ENCODE data around the gene PRKCQ.
"Not testable (repeated sequence)": the region's sequence is repeated elsewhere in the genome, so short reads cannot be mapped to it uniquely, and the experiment has no call there.

The PRKCQ gene

DNA sequence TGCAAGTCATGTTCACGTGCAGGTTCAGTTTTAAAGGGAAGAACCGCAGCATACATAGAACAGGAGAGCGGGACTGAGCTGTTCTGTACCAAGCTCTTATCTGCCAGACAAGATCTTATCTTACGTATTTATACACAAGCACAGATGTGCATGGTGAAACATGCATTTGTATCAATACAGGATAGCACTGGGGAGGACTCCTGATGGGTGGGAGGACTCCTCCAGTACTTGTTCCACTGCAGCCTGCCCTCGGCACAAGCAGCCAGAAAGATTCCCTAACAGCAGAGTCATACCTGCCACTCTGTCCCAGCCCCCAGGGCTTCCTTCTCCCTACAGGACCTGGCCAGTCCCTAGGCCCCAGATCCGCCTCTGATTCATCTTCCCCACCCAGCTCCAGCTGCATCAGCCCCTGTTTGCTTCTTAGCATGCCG is 13.2 kb upstream of the PRKCQ start:
- no peak for DNase-seq

DNA sequence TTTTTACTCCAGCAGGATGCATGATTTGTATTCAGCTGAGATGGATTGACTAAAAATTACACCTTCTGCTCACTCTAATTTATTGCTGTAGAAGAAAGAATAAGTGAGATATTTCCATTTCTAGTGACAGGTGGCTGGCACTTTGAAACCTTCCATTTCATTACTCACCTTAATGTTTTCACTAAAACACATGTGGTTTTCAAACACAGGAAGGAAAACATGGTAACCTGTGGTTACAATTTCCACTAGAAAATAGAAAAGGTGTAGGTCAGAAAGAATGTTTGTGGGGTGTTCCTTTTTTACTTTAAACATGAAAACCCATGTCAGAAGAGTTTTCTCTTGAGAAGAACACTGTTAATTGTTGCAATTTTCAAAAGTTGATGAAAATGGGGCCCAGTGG is 12.0 kb upstream of the PRKCQ start:
- DNase-seq = no peak

DNA sequence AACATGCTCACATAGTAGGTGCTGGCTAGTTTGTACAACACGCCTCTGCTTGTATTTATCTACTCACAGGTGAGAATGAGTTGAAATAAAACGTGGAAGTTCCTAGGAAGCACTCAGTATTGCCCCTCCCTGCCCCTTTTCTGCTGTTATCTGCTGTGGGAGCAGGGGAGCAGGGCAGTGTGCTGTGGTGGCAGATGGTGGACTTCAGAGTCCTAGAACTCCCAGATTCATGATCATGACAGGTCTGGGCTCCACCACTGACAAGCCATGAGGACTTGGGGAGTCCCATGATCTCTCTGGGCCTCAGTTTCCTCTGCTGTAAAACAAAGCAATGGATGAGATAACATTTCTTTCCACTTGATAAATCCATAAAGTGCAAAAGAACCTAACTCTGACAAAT is 11.6 kb upstream of the PRKCQ start:
- DNase-seq = no peak

DNA sequence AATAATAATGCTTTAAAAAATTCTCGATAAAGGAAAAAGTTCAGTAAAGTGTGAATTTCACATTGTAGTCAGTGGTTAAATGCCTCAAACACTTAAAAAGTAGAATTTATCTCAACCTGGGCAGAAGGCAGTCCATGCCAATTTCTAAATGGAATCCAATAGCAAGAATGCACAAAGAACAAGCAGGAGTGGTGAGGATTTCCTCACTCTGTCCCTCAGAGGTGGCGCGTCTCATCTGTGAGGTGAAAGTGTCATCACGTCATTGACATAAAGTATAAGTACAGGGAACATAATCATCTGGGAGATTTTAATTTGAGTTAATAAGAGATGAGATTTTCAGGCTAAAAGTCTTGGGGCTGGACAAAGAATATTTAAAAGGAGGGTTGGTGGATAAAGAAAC is 10.0 kb upstream of the PRKCQ start:
- no peak for DNase-seq

DNA sequence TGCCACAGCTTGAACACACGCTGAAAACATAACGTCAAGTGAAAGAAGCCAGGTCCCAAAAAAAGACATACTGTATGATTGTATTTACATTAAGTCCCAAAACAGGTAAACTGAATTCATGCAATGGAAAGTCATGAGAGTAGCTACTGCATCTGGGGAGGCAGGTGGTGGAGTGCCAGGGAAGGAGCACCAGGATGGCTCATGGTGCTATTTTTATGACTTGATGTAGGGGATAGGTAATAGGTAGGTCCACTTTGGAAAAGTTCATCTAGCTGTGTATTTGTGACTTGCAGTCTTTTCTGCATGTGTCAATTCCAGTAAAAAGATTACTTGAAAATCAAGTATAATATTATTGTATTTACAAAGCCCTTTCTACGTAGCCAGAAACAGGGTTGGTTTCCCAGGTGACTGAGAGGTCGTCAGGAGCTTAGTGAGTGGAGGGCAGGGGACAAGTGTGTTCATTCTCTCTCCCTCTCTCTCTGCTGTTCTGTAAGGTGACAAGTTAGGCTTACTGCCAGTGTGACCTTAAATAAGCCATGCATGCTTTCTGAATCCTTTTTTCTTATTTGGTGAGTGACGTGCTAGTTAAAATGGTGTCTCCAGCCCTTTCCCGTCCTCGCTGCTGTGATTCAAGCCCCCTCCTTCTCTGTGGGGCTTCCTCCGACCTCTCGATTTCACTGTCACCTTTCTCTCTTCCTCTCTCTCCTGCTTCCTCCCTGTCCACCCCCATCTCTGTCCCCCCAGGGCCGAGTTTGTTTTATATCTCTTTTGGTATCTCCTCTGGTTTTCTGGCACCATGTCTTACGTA is 9.4 kb upstream of the PRKCQ start:
- no peak for DNase-seq

DNA sequence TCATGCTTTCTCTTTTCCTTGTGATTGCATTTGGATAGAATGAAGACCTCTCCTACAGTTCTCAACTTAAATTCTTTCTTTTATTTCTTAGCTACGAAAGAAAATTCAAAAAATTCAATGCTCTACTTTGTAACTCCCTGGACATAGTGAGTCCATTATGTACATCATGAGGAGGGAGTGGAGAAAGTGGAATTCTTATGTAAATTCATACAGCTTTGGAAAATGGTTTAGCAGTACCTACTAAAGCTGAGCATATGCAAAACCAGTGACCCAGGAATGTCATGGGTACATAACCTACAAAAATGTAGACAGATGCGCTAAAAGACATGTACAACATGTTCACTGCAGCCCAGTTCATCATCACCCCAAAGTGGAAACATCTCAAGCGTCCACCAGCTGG is 8.8 kb upstream of the PRKCQ start:
- DNase-seq = no peak

DNA sequence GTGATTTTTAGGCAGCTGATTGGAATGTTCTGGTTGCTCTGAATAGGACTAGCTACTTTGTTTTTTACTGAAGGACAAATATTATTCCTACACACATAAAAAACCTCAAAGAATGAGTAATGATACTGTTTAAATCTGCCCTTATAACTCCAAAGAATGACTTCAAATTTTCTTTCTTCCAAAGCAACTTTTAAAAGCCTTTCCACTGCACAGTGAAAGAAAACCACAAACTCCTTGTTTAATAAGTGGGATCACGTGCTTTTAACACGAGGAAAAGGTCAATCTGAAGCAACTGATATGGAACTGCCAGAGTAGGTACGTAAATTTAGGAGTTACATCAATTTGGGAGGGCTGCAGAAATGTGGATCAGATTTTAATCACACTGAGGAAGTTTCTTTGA is 8.0 kb upstream of the PRKCQ start:
- no peak for DNase-seq

DNA sequence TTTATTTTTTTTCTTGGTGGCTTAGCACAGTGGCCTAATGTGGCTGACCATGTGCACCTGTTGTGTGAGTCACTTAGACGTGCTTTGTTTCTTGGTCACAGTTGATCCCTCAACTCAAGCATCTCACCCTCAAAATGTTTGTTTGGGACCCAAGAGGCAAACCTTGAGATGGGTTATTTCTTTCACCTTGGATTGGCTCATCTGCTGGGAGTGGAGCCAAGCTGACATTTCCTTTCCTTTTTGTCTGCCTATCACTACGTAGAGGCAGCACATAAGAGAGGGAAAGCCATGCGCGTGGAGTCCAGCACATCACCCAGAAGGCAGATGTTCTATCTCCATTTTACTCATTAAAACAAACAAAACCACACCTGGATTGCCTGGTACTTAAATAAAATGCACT is 6.4 kb upstream of the PRKCQ start:
- no peak for DNase-seq

DNA sequence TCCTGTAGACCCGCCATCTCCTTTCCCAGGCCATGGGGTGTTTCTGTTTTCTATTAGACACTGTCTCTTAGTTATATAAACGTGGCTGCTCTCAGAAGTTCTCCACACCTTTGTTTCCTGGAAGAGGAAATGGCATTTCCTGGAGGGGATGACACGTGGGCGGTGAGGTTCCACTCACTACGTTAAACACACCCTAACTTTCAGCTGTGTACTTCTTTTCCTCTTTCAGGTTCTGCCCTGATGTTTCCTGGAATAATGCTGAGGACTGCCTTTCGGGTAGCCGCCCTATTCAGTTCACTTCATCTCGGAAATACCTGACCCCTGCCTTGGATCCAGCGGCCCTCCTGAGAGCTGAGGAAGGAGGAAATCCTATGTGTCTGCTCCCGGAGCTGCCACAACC is 3.4 kb upstream of the PRKCQ start:
- DNase-seq = peak; percentile 63

DNA sequence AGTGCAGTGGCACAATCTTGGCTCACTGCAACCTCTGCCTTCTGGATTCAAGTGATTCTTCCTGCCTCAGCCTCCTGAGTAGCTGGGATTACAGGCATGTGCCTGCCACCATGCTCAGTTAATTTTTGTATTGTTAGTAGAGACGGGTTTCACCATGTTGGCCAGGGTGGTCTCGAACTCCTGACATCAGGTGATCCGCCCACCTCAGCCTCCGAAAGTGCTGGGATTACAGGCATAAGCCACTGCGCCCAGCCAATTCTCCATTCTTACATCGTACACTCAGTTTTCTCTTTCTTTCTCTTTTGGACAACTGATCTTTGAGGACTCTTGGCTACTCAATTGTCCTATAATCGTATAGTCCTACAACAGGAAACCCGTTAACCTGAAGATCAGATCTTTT is 2.8 kb upstream of the PRKCQ start:
- DNase-seq = not testable (repeated sequence)

DNA sequence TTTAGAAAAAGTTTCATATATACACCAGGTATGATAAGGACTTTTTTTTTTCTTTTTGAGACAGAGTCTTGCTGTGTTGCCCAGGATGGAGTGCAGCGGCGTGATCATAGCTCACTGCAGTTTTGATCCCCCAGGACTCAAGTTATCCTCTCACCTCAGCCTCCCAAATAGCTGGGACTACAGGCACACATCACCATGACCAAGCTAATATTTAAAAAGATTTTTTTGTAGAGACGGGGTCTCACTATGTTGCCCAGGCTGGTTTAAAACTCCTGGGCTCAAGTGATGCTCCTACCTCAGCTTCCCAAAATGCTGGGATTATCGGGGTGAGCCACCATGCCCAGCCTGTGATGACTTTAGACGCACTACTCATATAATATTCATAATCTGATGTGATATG is 2.2 kb upstream of the PRKCQ start:
- DNase-seq = no peak

DNA sequence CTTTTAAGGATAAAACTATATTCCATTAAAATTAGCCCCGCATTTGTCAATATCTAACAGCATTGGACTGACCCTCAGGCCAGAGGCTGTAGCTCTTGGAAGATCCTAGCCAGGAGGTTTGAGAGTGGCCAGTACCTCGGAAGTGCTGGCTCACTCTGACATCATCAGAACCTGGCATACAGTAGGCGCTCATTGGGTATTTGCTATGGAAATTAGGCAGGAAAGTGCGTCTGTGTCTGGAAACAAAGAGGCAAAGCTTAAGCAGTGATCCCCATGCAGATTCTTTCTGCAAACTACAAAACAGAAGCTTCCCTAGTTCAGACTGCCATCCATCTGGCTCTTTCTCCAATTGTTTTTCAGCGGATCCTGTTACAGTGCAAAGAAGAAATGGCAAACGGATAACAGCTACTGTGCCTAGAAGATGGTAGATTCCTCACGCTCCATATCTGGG is 1.7 kb upstream of the PRKCQ start:
- DNase-seq = no peak

DNA sequence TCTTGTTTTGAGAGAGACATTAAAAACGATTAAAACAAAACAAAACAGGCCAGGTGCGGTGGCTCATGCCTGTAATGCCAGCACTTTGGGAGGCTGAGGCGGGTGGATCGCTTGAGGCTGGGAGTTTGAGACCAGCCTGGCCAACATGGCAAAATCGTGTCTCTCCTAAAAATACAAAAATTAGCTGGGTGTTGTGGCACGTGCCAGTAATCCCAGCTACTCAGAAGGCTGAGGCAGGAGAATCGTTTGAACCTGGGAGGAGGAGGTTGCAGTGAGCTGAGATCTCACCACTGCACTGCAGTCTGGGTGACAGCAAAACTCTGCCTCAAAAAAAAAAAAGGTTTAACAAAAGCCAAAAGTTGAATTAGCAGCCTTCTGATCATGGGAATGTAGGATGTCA is 1.1 kb upstream of the PRKCQ start:
- DNase-seq = not testable (repeated sequence)

DNA sequence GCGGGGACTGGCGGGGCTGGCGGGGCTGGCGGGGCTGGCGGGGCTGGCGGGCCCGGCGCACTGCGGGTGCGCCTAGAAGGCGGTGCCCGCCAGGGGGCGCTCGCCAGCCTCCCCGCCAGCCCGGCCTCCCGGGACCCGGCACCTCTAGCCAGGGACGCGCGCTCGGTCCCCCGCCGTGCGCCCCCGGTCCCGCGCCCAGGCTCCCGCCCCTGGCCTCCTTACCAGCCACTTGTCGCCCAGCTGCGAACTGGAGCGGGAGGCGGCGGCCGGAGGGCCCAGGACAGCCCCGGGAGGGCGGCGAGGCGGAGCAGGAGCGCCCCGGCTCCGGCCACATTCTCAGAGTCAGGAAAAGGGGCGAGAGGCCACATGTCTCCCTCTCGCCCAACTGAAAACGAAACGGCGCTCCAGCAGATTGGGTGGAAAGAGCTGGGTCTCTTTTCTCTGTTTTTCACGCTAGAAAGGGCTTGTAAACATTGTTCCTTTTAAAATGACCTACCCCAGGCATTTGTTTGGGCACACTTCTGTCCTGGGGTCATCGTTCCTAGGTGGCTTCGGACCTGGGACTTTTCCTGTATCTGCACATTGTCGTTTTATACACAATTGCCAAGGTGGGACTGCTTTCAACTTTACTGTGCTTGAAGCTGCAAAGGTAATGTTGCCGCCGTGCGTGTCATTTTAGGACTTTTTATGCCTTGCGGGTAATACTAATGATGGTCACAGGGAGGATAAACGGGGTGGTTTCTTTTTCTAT is 378 bp upstream of the PRKCQ start:
- DNase-seq = peak; percentile 89

DNA sequence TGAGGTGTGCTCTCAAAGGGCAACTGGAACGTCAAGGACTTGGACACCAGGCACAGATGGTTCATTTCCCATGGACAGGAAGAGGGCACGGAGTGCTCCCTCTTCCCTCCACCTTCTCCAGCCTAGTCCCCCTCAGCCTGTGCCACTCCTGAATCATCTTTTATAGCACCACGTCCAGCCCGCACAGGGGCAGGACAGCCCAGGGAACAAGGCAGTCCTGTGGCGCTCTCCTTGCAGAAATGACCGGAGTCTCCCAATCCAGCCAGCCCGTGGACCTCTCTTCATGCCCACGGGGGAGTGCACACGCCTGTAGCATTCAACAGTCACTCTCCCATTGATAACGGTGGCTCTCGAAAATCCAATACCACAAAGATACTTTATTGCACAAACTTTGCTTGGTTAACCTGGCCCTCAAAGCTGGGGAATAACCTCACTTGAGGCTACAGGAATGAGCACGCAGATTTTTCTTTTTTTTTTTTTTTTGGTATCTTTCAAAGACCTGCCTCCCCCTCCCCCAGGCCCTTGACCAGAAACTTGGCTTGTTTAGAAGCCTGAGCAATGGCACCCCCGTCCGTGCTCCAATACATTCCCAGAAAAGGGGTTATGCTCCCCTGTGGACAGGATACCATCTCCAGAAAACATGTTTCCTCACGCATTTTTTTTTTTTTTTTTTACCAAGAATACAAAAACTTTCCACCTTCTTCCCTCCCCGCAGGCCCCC is 733 bp downstream of the PRKCQ start:
- peak; percentile 23 for DNase-seq

DNA sequence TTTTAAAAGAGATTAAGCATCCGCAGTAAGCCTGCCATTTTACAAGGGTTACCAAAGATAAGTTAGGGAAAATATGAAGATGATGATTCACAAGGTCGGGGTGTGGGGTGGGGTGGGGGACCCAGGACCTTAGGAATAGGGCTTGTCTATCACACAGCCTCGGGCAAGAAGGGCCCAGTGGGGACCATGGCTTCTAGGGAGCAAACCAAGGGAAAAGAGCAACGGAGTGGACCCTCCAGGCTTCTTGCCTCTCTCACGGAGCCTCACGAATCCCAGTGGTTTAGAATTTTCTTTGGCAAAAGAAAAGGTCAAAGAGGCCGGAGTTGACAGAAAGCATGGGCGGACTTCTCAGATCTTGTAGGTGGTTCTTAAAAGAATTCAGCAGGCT is 1.3 kb downstream of the PRKCQ start:
- no peak for DNase-seq

DNA sequence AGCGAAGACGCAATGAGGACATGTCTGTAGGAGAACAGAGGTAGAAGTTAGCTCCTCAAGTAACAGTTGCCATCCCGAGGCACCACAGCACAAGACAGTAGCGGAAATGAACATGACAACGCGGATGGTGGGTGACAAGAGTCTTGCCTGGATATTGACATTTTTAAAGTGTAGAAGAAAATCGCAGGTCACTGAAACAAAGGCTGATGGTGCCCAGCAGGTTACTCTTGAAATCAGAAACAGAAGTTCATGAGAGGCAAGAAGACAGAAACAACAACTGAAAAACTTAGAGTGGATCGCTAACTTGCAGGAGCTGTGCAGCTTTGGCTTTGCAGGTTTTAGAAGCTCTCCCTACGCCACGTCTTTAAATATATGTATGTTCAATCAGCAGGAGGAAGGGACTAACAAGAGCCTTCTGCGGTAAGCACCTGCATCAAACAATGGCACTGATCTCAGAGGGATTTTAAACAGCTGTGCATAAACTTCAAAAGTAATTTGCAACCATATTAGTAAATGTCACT is 1.8 kb downstream of the PRKCQ start:
- peak; percentile 29 for DNase-seq

DNA sequence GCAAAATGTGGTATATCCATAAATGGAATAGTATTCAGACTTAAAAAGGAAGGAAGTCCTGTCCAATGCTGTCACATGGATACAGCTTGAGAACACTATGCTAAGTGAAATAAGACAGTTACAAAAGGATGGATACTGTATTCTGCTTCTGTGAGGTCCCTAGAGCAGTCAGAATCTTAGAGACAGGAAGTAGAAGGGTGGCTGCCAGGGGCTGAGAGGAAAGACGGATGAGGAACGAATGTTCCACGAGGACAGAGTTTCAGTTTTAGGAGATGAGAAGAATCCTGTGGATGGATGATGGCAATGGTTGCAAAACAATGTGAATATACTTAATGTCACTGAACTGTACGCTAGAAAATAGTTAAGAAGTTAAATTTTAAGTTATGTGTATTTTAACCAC is 3.8 kb downstream of the PRKCQ start:
- DNase-seq = no peak

DNA sequence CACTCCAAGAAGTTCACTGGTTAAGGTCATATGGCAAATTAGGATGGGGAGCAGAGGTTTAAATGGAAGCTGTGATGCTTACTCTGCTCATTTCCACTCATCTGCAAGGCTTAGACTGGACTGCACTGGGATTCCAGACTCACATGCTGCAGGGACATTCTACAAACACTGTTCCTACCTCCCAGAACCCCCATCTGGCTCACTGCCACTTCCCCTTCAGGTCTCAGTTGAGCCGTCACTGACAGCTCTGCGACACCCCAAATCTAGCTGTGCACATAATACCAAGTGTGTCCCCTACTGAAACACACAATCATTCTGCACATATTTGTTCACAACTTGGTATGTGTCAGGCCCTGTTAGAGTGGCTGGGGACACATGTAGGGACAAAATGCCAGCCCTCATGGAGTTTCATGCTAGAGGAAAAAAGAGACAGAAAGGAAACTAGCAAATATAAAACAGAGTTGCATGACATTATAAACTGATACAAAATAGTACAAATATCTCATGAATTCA is 5.4 kb downstream of the PRKCQ start:
- DNase-seq = no peak

DNA sequence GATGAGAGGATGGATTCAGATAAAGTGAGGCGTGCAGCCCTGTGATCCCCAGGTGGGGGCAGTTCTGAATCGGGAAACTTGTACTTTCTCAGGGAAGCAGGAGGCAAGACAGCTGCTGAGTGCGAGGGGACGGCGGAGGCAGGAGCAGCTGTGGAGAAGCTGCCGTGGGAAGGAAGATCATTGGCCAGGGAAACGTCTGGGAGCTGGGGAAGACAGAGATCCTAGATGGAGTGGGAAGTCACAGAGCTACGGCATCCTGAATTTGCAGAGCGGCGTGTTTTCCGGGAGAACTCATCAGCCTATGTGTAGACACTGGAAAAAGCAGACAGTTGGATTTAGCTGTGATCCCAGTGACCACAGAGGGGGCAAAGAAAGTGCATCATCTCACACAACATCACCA is 9.2 kb downstream of the PRKCQ start:
- DNase-seq = no peak

DNA sequence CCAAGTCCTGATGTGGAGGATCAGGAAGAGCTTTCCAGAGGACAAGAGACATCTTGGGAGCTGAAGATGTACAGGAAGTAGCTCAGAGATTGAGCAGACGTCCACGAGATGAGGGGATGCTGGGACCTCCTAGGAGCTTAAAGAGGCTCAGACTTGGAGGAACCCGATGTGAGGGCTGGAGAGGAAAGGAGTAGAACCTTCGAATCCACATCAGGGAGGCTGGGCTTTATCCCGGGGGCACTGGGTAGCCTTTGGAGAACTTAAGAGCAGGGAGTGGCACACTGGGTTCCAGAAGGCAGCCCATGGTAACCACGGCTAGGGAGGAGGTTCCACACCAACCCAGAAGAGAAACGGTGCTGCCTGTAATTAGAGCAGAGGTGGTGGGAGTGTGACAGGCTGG is 10.8 kb downstream of the PRKCQ start:
- DNase-seq = no peak

DNA sequence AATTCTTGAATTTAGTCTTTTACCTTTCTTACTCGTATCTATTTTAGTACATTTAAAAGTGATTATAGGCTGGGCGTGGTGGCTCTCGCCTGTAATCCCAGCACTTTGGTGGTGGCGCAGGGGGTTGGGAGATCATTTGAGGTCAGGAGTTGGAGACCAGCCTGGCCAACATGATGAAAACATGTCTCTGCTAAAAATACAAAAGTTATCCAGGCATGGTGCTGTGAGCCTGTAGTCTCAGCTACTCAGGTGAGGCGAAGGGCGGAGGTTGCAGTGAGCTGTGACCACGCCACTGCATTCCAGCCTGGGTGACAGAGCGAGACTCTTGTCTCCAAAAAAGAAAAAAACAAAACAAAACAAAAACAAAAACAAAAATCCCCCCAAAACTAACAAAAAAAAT is 12.2 kb downstream of the PRKCQ start:
- no peak for DNase-seq

DNA sequence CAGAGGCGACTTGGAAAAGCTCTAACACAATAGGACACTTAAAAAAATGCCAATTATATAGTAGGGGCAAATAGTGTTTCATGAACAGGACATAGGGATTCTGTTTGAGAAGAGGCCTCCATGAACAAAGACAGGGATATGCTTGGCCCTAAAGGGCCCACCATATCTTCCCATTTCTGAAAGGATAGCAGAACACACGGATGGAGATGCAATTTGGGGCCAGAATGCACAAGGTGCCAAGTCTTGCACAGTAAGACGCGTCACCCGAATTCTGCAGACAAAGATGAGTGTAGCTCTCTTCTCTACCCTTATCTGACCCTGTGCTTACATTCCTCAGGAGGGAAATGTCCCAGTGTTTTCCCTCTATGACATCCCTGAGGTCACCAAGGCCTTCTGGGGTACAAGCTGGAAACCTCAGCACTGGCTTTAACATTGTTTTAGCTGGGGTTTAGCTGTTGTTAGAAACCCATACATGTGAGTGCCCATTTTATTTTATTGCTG is 12.8 kb downstream of the PRKCQ start:
- no peak for DNase-seq
